HTR-8/SVneo (cell line): ENCODE measurements around the gene OR12D3.
"Not testable (repeated sequence)": the region's sequence is repeated elsewhere in the genome, so short reads cannot be mapped to it uniquely, and the experiment has no call there.

Experiments
- DNase-seq: peaks from one replicate; pipeline ENCODE4 v3.0.0; 2011; ENCODE audit warnings: low spot score, mixed read lengths; ENCODE audit not compliant: insufficient read length
- FAIRE-seq: peaks from 2 replicates; lab custom pipeline; 2011; peaks lifted over from hg19 to GRCh38; lab: Jason Lieb, UNC

OR12D3 gene

GRCh38 chr6:29375191-29375590 is at the start of gene OR12D3:
Gene OR12D3, minus strand, starts transcription at chr6:29375291. Its CDS starts 4 bp downstream, at chr6:29375287.
- no peak for DNase-seq
- FAIRE-seq: no peak

GRCh38 chr6:29424575-29424974 is 49.5 kb upstream of the OR12D3 start:
- FAIRE-seq (no peak), DNase-seq (no peak)

GRCh38 chr6:29424168-29424567 is 49.1 kb upstream of the OR12D3 start:
- FAIRE-seq (no peak), DNase-seq (no peak)

- no peak for DNase-seq
- FAIRE-seq: no peak
Measured at GRCh38 chr6:29419516-29419915, 44.4 kb upstream of the OR12D3 start.

- DNase-seq: no peak
- no peak for FAIRE-seq
Measured at GRCh38 chr6:29414588-29414987, 39.5 kb upstream of the OR12D3 start, which contains the start of gene OR12D1. Gene OR12D1, plus strand, starts transcription at chr6:29414928.

- no peak for FAIRE-seq
- no peak for DNase-seq
Measured at GRCh38 chr6:29403801-29404200, 28.7 kb upstream of the OR12D3 start.

- FAIRE-seq: no peak
Measured at GRCh38 chr6:29399525-29399924, 24.4 kb upstream of the OR12D3 start.

GRCh38 chr6:29395331-29395730 is 20.2 kb upstream of the OR12D3 start, which contains the start of gene OR12D2:
Gene OR12D2, plus strand, starts transcription at chr6:29395631. Its CDS starts 1,069 bp downstream, at chr6:29396700.
- DNase-seq (no peak), FAIRE-seq (no peak)

More at GRCh38 chr6:29399525-29399924, 24.4 kb upstream of the OR12D3 start:
- no peak for DNase-seq

- FAIRE-seq: no peak
- no peak for DNase-seq
Measured at GRCh38 chr6:29388533-29388932, 13.4 kb upstream of the OR12D3 start.

- FAIRE-seq (no peak), DNase-seq (peak; percentile 13)
Measured at GRCh38 chr6:29376003-29376402, 912 bp upstream of the OR12D3 start.

GRCh38 chr6:29368765-29369164 is 6.3 kb downstream of the OR12D3 start, which contains the start of gene OR5V1:
Gene OR5V1, minus strand, starts transcription at chr6:29368865. Its CDS starts 12,670 bp downstream, at chr6:29356195.
- FAIRE-seq: no peak
- DNase-seq: no peak

GRCh38 chr6:29355603-29356002 is 19.5 kb downstream of the OR12D3 start:
- DNase-seq (no peak), FAIRE-seq (no peak)

GRCh38 chr6:29354980-29355379 is 20.1 kb downstream of the OR12D3 start:
- no peak for FAIRE-seq

GRCh38 chr6:29349348-29349747 is 25.7 kb downstream of the OR12D3 start:
- not testable (repeated sequence) for DNase-seq, FAIRE-seq

More at GRCh38 chr6:29354980-29355379, 20.1 kb downstream of the OR12D3 start:
- no peak for DNase-seq

- FAIRE-seq (no peak), DNase-seq (no peak)
Measured at GRCh38 chr6:29345380-29345779, 29.7 kb downstream of the OR12D3 start.

- FAIRE-seq (no peak), DNase-seq (no peak)
Measured at GRCh38 chr6:29336269-29336668, 38.8 kb downstream of the OR12D3 start.

- no peak for DNase-seq
- FAIRE-seq: no peak
Measured at GRCh38 chr6:29332676-29333075, 42.4 kb downstream of the OR12D3 start.

- FAIRE-seq (no peak), DNase-seq (no peak)
Measured at GRCh38 chr6:29325777-29326176, 49.3 kb downstream of the OR12D3 start.
